OCI-LY3 (cell line): Measurements from ENCODE around the gene ST7.

Experiments
- EZH2phosphoT487 ChIP-seq: fragments of 200-600 bp; shearing (Covaris generic); IDR thresholded peaks from 2 replicates; pipeline ENCODE4 v1.6.1; 2018; ENCODE audit warnings: antibody characterized with exemption, mixed run types, low read depth
- TF ChIP-seq, protein P1 (sequence below): fragments of 200-600, 300-600 bp; sonication (generic); IDR thresholded peaks from 2 replicates; pipeline ENCODE4 v1.5.1; 2014; ENCODE audit warnings: antibody characterized with exemption, low read length, low read depth

GRCh38 chr7:117140921-117141320 lies 187.6 kb downstream of the ST7 start:
- TF ChIP-seq, protein P1, sequence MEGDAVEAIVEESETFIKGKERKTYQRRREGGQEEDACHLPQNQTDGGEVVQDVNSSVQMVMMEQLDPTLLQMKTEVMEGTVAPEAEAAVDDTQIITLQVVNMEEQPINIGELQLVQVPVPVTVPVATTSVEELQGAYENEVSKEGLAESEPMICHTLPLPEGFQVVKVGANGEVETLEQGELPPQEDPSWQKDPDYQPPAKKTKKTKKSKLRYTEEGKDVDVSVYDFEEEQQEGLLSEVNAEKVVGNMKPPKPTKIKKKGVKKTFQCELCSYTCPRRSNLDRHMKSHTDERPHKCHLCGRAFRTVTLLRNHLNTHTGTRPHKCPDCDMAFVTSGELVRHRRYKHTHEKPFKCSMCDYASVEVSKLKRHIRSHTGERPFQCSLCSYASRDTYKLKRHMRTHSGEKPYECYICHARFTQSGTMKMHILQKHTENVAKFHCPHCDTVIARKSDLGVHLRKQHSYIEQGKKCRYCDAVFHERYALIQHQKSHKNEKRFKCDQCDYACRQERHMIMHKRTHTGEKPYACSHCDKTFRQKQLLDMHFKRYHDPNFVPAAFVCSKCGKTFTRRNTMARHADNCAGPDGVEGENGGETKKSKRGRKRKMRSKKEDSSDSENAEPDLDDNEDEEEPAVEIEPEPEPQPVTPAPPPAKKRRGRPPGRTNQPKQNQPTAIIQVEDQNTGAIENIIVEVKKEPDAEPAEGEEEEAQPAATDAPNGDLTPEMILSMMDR = no peak
- no peak for TF ChIP-seq EZH2phosphoT487
